ENCODE measurements around the gene BMPR2.

- TF ChIP-seq CTCF (IDR thresholded peaks at IDR 0.05; ENCODE audit: low read depth, low read length, poor library complexity, severe bottlenecking) (no peak), EZH2phosphoT487 (IDR thresholded peaks at IDR 0.05; ENCODE audit: borderline replicate concordance, low read length) (no peak)
Observed at GRCh38 chr2:202418511-202418910, 42.4 kb downstream of the BMPR2 start.

All from DOHH2 (cell line).